ENCODE results near the gene CPNE7.
"Not testable (repeated sequence)": the region's sequence is repeated elsewhere in the genome, so short reads cannot be mapped to it uniquely, and the experiment has no call there.

Gene CPNE7

GRCh38 chr16:89586218-89586617 is 10.7 kb downstream of the CPNE7 start:
- DNase-seq, result no peak

GRCh38 chr16:89586853-89587252 is 11.3 kb downstream of the CPNE7 start:
- DNase-seq, result no peak

GRCh38 chr16:89587676-89588075 is 12.1 kb downstream of the CPNE7 start:
- DNase-seq, result not testable (repeated sequence)

- no peak for DNase-seq
Measured at GRCh38 chr16:89588413-89589109, 13.0 kb downstream of the CPNE7 start.

- no peak for DNase-seq
Measured at GRCh38 chr16:89589241-89589926, 13.8 kb downstream of the CPNE7 start.

- no peak for DNase-seq
Measured at GRCh38 chr16:89593841-89594240, 18.3 kb downstream of the CPNE7 start.

GRCh38 chr16:89595330-89596060 is 19.9 kb downstream of the CPNE7 start:
- DNase-seq, result no peak

GRCh38 chr16:89596061-89596689 is 20.6 kb downstream of the CPNE7 start:
- no peak for DNase-seq

- DNase-seq, result no peak
Measured at GRCh38 chr16:89596957-89597649, 21.5 kb downstream of the CPNE7 start.

- DNase-seq, result no peak
Measured at GRCh38 chr16:89598199-89598598, 22.6 kb downstream of the CPNE7 start.

- no peak for DNase-seq
Measured at GRCh38 chr16:89599451-89599858, 23.9 kb downstream of the CPNE7 start.

GRCh38 chr16:89599902-89600301 is 24.3 kb downstream of the CPNE7 start:
- DNase-seq, result no peak

- DNase-seq, result no peak
Measured at GRCh38 chr16:89600427-89600826, 24.9 kb downstream of the CPNE7 start.

GRCh38 chr16:89600956-89601355 is 25.4 kb downstream of the CPNE7 start:
- no peak for DNase-seq

- DNase-seq, result no peak
Measured at GRCh38 chr16:89601906-89602272, 26.3 kb downstream of the CPNE7 start.

- DNase-seq, result peak; percentile 84
Measured at GRCh38 chr16:89602273-89602951, 26.9 kb downstream of the CPNE7 start.

- DNase-seq, result no peak
Measured at GRCh38 chr16:89602952-89603590, 27.5 kb downstream of the CPNE7 start.

- DNase-seq, result no peak
Measured at GRCh38 chr16:89604764-89605163, 29.2 kb downstream of the CPNE7 start.

- no peak for DNase-seq
Measured at GRCh38 chr16:89605186-89605970, 29.8 kb downstream of the CPNE7 start.

GRCh38 chr16:89606006-89606405 is 30.4 kb downstream of the CPNE7 start:
- no peak for DNase-seq

GRCh38 chr16:89607453-89607852 is 31.9 kb downstream of the CPNE7 start:
- DNase-seq, result no peak

All from amniotic stem cell (primary cell).